Fibroblast of the aortic adventitia (primary cell): Measurements from ENCODE around the gene FHIT. TPM values are rescaled to one million over a fixed set of nuclear protein-coding genes. Genes with fewer than 3 reads are reported as not detected.

Source experiments
- DNase-seq: peaks from one replicate; pipeline ENCODE4 v3.0.0-alpha.2; 2010; ENCODE audit warnings: low read depth
- H3K4me3 ChIP-seq: 2 replicates; pipeline ENCODE4 v1.5.1; 2011; ENCODE audit warnings: low read depth, mild to moderate bottlenecking, control low read depth, low read length, moderate library complexity
- CTCF ChIP-seq: IDR thresholded peaks from 2 replicates; pipeline ENCODE4 v1.5.1; 2011; ENCODE audit warnings: mild to moderate bottlenecking, low read length, control low read depth, inconsistent platforms; ENCODE audit not compliant: insufficient read depth
- total RNA-seq: library from RNA; depleted of rRNA; stranded (reverse); fragments of >200 nt; gene quantifications from 2 replicates; pipeline ENCODE4 v1.2.3, GENCODE V29; 2012; ENCODE audit warnings: low replicate concordance

Gene FHIT
- total RNA-seq, 1 donor: 1.5 TPM

GRCh38 chr3:60523536-60523935 is 727.7 kb downstream of the FHIT start:
- no peak for TF ChIP-seq CTCF
- H3K4me3 ChIP-seq: no peak overlapping the region
- no peak for DNase-seq

GRCh38 chr3:60517134-60517533 is 734.1 kb downstream of the FHIT start:
- no peak for TF ChIP-seq CTCF
- H3K4me3 ChIP-seq: no peak overlapping the region
- DNase-seq: no peak

- no peak for TF ChIP-seq CTCF
- DNase-seq: no peak
- H3K4me3 ChIP-seq: no peak overlapping the region
These were observed 736.4 kb downstream of the FHIT start for GRCh38 chr3:60514866-60515265.

GRCh38 chr3:60514085-60514649 is 737.1 kb downstream of the FHIT start:
- no peak overlapping the region for H3K4me3 ChIP-seq
- no peak for DNase-seq
- TF ChIP-seq CTCF: no peak

- no peak overlapping the region for H3K4me3 ChIP-seq
- no peak for TF ChIP-seq CTCF
- DNase-seq: no peak
These were observed 738.0 kb downstream of the FHIT start for GRCh38 chr3:60513241-60513640.

- TF ChIP-seq CTCF: no peak
- H3K4me3 ChIP-seq: no peak overlapping the region
- no peak for DNase-seq
These were observed 738.7 kb downstream of the FHIT start for GRCh38 chr3:60512506-60512905.

- no peak overlapping the region for H3K4me3 ChIP-seq
- TF ChIP-seq CTCF: no peak
- DNase-seq: no peak
These were observed 741.8 kb downstream of the FHIT start for GRCh38 chr3:60509471-60509870.
